Measurements from ENCODE around the gene ELFN1. TPM values are rescaled to one million over a fixed set of nuclear protein-coding genes. Genes with fewer than 3 reads are reported as not detected.

ELFN1 gene
- total and polyA plus RNA-seq, 2 donors from 2014 or later = 3.5 to 3.8 TPM

- Histone ChIP-seq H3K27me3 (ENCODE audit: control insufficient read depth, insufficient read depth, low read length) (no peaks in the 10 kb centered on the region), H3K36me3 (ENCODE audit: control insufficient read depth in 2 of 3, insufficient read depth in 3 of 3, low read length in 3 of 3) (no peaks in the 10 kb centered on the region), H3K9ac (ENCODE audit: low read length in 3 of 3) (no peak overlapping the region), H3K4me3 (ENCODE audit: low read length in 3 of 3) (no peak overlapping the region), H3K27ac (ENCODE audit: low read depth in 2 of 2, low read length in 2 of 2) (no peak overlapping the region), H3K4me1 (ENCODE audit: control insufficient read depth in 2 of 3, insufficient read depth in 2 of 3, low read depth in 1 of 3, low read length in 3 of 3) (no peaks in the 10 kb centered on the region), H3K9me3 (ENCODE audit: control insufficient read depth in 2 of 3, insufficient read depth in 1 of 3, low read length in 3 of 3) (no peaks in the 10 kb centered on the region)
- DNase-seq (no peak), FAIRE-seq (no peak)
- no peak for TF ChIP-seq CTCF (IDR thresholded peaks at IDR 0.05; ENCODE audit: borderline replicate concordance, extremely low read depth, insufficient read depth)
- intact Hi-C loops (cut with DNase I) = no loop called here
Measured at GRCh38 chr7:1754345-1754908, 84.3 kb downstream of the ELFN1 start.

DNA sequence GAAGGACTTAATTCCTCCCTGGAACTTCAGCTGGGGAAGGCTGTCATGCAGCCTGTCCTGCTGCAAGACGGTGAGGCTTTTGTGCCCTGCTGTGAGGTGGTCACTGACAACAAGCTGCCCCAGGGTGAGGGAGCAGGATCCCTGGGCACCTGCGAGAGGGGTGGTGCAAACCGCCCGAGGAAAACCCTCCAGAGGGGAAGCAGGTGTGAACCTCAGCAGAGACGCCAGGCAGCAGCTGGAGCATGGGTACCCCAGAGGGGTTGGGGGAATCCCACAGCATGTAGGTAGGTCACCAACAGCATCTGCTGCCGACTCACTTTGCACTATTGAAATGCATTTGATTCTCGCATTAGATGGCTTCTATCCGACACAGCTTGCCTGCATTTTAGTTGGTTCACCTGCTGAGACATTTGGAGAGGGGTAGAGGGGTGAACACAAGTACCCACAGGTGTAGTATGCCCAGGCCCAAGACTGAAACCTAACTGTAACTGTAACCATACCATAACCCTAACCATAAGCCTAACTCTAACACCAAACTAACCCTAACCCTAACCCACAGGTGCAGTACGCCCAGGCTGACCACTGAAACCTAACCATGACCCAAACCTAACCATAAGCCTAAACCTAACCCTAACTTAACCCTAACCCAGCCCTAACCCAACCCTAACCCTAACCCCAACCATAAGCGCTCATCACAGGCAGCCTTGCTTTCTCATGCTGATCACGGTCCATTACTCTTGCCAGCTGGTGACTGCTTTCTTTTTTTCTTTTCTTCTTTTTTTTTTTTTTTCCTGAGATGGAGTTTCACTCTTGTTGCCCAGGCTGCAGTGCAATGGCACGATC, 85.9 kb downstream of the ELFN1 start:
- no peaks in the 10 kb centered on the region for H3K27me3 ChIP-seq (ENCODE audit: control insufficient read depth, insufficient read depth, low read length)
- H3K36me3 ChIP-seq (ENCODE audit: control insufficient read depth in 2 of 3, insufficient read depth in 3 of 3, low read length in 3 of 3) = no peaks in the 10 kb centered on the region
- no peaks in the 10 kb centered on the region for H3K4me1 ChIP-seq (ENCODE audit: control insufficient read depth in 2 of 3, insufficient read depth in 2 of 3, low read depth in 1 of 3, low read length in 3 of 3)
- no peaks in the 10 kb centered on the region for H3K9me3 ChIP-seq (ENCODE audit: control insufficient read depth in 2 of 3, insufficient read depth in 1 of 3, low read length in 3 of 3)
- TF ChIP-seq CTCF (IDR thresholded peaks at IDR 0.05; ENCODE audit: borderline replicate concordance, extremely low read depth, insufficient read depth) = no peak
- FAIRE-seq (no peak), DNase-seq (peak in 1 of 5 donors; percentile 47)
- no peak overlapping the region for H3K4me3 ChIP-seq (ENCODE audit: low read length in 3 of 3)
- H3K9ac ChIP-seq (ENCODE audit: low read length in 3 of 3) = no peak overlapping the region
- H3K27ac ChIP-seq (ENCODE audit: low read depth in 2 of 2, low read length in 2 of 2) = no peak overlapping the region
- intact Hi-C loops (cut with DNase I) = no loop called here

DNA sequence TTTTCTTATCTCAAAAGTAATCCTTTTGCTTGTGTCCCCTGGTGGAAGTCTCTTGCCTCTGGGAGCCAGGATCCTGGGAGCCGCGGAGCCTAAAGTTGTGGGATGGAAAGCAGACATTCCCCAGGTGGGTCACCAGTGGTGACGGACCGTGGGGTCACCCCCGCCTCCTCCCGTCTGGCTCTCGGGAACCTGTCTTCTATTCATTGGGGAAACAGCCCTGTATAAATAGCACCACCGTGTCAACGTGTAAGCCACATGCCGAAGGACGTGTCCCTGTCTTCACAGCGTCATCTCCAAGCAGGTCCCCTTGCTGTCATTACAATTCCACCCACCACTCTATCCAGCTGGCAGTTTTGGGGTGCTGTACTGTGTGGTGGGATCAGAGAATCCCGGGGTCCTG, 87.5 kb downstream of the ELFN1 start:
- H3K9ac ChIP-seq (ENCODE audit: low read length in 3 of 3) = no peak overlapping the region
- no peaks in the 10 kb centered on the region for H3K36me3 ChIP-seq (ENCODE audit: control insufficient read depth in 2 of 3, insufficient read depth in 3 of 3, low read length in 3 of 3)
- no peaks in the 10 kb centered on the region for H3K4me1 ChIP-seq (ENCODE audit: control insufficient read depth in 2 of 3, insufficient read depth in 2 of 3, low read depth in 1 of 3, low read length in 3 of 3)
- no peaks in the 10 kb centered on the region for H3K27me3 ChIP-seq (ENCODE audit: control insufficient read depth, insufficient read depth, low read length)
- FAIRE-seq = no peak
- no peak overlapping the region for H3K4me3 ChIP-seq (ENCODE audit: low read length in 3 of 3)
- DNase-seq = peak in 1 of 5 donors; percentile 30
- intact Hi-C loops (cut with DNase I) = no loop called here
- H3K27ac ChIP-seq (ENCODE audit: low read depth in 2 of 2, low read length in 2 of 2) = no peak overlapping the region
- peaks cover 0 to 2% (median 0%) of the 10 kb centered on the region in 3 donors for H3K9me3 ChIP-seq (ENCODE audit: control insufficient read depth in 2 of 3, insufficient read depth in 1 of 3, low read length in 3 of 3)
- no peak for TF ChIP-seq CTCF (IDR thresholded peaks at IDR 0.05; ENCODE audit: borderline replicate concordance, extremely low read depth, insufficient read depth)

All from kidney (tissue), 14 donors.